ENCODE data around the gene SPEM3.

The SPEM3 gene

DNA sequence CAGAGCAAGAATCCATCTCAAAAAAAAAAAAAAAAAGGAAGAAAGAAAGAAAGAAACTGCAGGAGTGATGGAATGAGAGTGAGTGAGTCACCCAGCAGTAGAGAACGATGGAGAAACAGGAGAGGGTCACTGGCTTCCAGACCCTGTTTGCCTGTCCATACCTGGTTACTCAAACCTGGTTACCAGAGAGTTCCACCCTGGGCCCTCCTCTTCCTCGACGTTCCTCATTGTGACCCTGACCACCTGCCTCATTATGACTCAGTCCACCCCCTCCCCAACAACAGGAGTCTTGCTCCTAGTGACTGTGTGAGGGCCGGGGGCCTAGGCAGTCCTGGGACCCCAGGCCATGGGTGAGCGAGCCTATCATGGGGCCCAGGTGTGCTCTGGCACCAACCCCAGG, at the start of gene SPEM3:
Gene SPEM3, plus strand, starts transcription at position 301 of the 400 bp plus-strand sequence. Its CDS starts 46 bp downstream, at position 347.
- no peak for DNase-seq

GRCh38 chr17:7379134-7379533, 49.5 kb upstream of the SPEM3 start:
- DNase-seq: no peak

DNA sequence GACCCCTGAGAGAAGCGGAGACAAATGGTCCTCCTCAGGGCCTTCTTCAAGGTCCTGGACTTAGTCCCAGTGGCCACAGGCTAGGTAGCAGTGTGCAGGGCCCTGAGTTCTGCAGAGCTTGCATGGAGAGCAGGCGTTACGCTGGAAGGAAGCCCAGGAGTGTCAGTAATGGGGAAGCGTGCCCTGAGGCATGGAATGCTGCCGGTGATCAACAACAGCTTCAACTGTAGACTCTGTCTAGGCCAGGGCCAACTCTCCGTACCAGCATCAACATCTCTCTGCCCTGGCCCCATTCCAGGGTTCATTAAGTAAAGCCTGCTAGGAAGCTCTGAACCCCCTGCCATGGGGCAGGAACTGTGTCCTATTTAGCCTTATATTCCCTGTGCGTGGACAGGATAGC, 48.3 kb upstream of the SPEM3 start:
- DNase-seq: no peak

DNA sequence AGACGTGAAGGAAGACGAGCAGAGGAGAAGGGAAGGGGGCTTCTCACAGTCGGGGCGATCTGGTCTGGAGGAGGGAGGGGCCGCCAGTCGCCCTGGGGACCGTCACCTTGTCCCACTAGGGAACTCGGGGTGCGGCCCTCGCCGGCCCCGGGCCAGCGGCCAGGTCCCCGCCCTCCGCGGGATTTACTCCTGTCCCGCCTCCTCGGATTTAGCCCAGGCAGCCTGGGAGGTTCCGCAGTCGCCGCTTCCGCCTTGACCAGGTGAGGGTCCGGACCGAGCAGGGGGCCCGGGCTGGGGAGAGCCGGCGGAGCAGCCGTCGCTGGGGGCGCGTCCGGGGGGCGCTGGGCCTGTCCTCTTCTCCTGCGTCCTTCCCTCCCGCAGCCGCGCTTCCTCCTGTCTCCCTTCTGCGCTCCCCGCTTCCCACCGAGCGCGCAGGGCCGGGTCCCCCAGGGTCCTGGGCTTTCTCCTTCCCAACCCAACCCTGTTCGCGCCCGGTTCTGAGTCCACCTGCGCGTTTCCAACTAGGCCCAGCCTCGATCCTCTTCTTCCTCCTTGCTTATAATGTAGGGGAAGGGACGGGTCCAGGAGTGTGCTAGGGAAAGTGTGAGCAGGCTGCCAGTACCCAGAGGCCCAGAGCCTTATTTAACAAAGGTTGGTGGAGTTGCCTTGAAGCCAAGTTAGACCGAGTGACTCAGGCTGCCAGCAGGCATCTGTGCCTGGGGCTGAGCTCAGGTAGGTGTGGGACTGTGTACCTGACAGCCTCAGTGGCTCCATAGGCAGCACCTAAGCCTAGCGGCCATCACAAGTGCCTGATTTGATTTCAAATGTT, 47.6 kb upstream of the SPEM3 start, which contains the start of gene TNK1:
Gene TNK1, plus strand, starts transcription at position 235 of the 829 bp plus-strand sequence. CDS start 1,838 bp downstream, outside the sequence.
- DNase-seq: no peak

DNA sequence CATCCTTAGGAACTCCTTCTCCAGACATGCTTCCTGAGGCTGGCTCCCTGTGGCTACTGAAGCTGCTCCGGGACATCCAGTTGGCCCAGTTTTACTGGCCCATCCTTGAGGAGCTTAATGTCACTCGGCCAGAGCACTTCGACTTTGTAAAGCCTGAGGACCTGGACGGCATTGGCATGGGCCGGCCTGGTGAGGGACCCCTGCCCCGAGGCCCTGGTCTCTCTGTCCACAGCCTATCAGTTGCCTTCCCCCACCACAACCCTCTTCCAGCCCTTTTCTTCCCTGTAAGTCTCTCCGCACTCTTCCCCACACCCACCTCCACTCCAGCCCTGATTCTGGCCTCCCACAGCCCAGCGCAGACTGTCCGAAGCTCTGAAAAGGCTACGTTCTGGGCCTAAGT, 45.8 kb upstream of the SPEM3 start:
- no peak for DNase-seq

DNA sequence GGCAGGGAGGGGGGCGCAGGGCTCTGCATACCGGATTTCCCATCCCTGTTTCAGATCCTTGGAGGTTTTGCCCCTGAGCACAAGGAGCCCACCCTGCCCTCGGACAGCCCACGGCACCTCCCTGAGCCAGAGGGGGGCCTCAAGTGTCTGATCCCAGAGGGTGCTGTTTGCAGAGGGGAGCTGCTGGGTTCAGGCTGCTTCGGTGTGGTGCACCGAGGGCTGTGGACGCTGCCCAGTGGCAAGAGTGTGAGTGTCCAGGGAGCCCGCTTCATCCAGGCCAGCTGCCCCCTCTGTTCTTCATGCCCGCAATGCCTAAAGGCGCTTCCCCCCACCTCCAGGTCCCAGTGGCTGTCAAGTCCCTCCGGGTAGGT, 45.3 kb upstream of the SPEM3 start:
- DNase-seq: no peak

DNA sequence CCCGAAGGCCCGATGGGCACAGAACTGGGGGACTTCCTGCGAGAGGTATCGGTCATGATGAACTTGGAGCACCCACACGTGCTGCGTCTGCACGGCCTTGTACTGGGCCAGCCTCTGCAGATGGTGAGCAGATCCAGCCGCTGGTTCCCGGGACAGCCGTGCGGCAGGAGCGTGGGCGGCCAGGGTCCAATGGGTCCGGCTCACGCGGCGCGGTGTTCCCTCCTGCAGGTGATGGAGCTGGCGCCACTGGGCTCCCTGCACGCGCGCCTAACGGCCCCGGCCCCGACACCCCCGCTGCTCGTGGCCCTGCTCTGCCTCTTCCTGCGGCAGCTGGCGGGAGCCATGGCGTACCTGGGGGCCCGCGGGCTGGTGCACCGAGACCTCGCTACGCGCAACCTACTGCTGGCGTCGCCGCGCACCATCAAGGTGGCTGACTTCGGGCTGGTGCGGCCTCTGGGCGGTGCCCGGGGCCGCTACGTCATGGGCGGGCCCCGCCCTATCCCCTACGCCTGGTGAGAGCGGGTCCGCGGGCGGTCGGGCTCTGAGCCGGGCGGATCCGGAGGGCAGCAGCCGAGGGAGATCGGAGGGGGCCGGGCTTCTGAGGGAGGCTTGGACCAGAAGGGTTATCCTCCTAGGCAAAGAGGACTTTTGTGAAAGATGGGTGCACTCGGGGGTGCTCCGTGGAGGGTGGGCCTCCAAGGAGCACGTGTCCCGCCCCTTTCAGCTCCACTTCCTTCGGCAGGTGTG, 44.7 kb upstream of the SPEM3 start:
- DNase-seq: peak; percentile 84

GRCh38 chr17:7384489-7385081, 44.1 kb upstream of the SPEM3 start:
- DNase-seq: no peak

DNA sequence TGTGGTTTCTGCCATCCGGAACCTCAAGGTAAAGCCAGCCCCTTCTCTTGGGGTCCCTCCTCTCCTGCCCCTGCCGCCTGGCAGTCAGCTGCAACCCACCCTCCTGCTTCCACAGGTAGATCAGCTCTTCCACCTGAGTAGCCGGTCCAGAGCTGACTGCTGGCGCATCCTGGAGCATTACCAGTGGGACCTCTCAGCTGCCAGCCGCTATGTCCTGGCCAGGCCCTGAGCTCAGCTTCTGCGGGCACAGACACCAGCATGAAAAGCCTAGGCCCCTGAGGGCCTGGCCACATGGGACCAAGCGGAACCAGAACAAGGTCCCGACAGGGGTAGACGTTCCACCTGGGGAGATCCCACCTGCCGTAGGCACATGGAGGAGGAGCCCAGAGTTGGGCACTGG, 39.8 kb upstream of the SPEM3 start:
- no peak for DNase-seq

- no peak for DNase-seq
Measured at GRCh38 chr17:7389924-7390910, 38.4 kb upstream of the SPEM3 start.

DNA sequence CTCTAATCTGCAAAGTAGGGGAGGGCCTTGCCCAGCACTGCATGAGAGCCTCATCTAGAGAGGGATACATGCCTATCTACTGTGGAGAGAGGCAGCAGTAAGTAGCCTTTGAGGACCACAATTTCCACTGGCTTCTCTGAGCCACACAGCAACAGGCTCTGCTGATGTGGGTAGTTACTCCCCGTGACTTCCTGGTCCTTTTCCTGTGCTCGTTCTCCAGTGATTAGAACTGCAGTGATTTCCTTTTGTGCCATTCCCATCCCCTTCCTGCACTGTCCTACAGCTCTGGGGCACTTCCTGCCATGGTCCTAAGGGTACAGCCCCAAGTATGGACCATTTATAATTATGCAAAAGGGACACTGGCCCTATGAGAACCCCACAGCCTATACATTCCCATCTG, 37.4 kb upstream of the SPEM3 start:
- DNase-seq: no peak

GRCh38 chr17:7392696-7393612, 35.7 kb upstream of the SPEM3 start:
- DNase-seq: no peak

- DNase-seq: peak; percentile 45
Measured at GRCh38 chr17:7393613-7394451, 34.8 kb upstream of the SPEM3 start.

- peak; percentile 91 for DNase-seq
Measured at GRCh38 chr17:7394452-7395191, 34.0 kb upstream of the SPEM3 start, which contains the start of gene PLSCR3. TSS of gene PLSCR3 (minus strand) at chr17:7394525. CDS start at chr17:7394110, 415 bp downstream.

- DNase-seq: no peak
Measured at GRCh38 chr17:7396147-7396546, 32.5 kb upstream of the SPEM3 start.

GRCh38 chr17:7398612-7399011, 30.0 kb upstream of the SPEM3 start:
- DNase-seq: no peak

DNA sequence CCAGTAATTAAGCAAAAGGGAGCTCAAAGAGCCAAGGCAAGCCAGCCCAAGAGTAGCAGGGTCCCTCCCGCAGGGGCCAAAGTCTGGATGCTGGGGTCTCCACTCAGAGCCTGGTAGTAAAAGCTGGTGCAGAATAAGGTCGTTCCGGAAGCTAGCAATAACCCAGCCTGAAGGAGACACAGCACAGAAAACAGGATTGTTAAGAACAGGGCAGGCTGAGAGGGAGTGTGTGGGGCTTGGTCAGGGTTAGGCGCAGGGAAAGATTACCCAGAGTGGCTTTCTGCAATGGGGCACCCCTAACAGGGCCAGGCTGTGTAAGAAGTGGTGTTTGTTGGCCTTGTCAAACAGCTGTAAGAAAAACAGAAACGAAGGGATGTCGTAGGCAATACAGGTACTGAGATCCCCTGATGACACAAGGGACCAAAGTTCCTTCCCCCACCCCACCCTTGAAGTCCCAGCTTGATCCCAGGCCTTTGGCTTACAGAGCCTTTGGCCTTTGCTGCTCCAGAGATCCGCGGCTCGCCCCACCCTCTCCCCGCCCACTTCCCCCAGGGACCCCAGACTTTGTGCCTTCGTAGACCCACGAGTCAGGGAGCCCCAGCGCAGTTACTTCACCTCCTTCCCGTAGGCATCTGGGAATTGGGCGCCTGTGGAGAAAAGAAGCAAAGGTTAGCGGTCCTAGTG, 25.5 kb upstream of the SPEM3 start:
- DNase-seq: peak; percentile 12

DNA sequence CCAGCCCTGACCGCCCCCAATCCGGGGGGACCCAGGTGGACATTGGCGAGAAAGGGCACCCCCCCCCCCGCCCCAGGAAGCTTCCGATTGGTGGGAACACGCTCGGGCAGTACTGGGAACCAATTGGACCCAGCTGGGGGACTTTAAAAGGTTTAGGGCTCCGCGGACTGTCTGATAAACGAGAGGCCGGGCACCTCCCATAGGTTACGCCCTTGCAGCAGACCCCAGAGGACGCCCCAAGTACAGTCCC, 25.0 kb upstream of the SPEM3 start:
- no peak for DNase-seq
